HepG2 (cell line): ENCODE measurements around the gene PAIP1. TPM values are rescaled to one million over a fixed set of nuclear protein-coding genes. Genes with fewer than 3 reads are reported as not detected.

Source experiments
- CBX1 ChIP-seq: IDR thresholded peaks from one replicate; pipeline ENCODE4 v1.6.1; 2016; ENCODE audit warnings: antibody characterized with exemption, low read depth
- FOXC1 ChIP-seq: sonication (generic); formaldehyde crosslinking; IDR thresholded peaks from 2 replicates; pipeline ENCODE4 v1.8.0; 2022; ENCODE audit warnings: mild to moderate bottlenecking, missing genetic modification reagents, borderline replicate concordance
- KIAA2018 ChIP-seq: sonication (generic); formaldehyde crosslinking; IDR thresholded peaks from 2 replicates; pipeline ENCODE4 v1.5.0; 2020; ENCODE audit warnings: mild to moderate bottlenecking, missing genetic modification reagents, borderline replicate concordance
- LBX2 ChIP-seq: sonication (generic); formaldehyde crosslinking; IDR thresholded peaks from 2 replicates; pipeline ENCODE4 v1.5.0; 2020; ENCODE audit warnings: missing genetic modification reagents, mild to moderate bottlenecking, borderline replicate concordance
- MEIS2 ChIP-seq: sonication (generic); formaldehyde crosslinking; IDR thresholded peaks from 2 replicates; pipeline ENCODE4 v1.9.0; 2021; ENCODE audit warnings: mild to moderate bottlenecking, missing genetic modification reagents
- MLX ChIP-seq: IDR thresholded peaks from 2 replicates; pipeline ENCODE4 v1.6.1; 2016
- PCBP1 ChIP-seq: fragments of 200-400 bp; formaldehyde crosslinking; IDR thresholded peaks from 2 replicates; pipeline ENCODE4 v1.6.1; 2017; ENCODE audit warnings: mild to moderate bottlenecking, low read depth, low read length, borderline replicate concordance
- SKI ChIP-seq: fragments of 450-650 bp; IDR thresholded peaks from one replicate; pipeline ENCODE4 v1.6.1; 2018; ENCODE audit warnings: mild to moderate bottlenecking; ENCODE audit not compliant: partially characterized antibody
- XRCC5 ChIP-seq: fragments of 200-400 bp; formaldehyde crosslinking; optimal IDR thresholded peaks from 2 replicates; pipeline ENCODE3; 2017; ENCODE audit warnings: mild to moderate bottlenecking, low read length
- ZBTB44 ChIP-seq: sonication (generic); formaldehyde crosslinking; IDR thresholded peaks from 2 replicates; pipeline ENCODE4 v1.4.0; 2020; ENCODE audit warnings: missing genetic modification reagents
- ZNF18 ChIP-seq: sonication (generic); formaldehyde crosslinking; IDR thresholded peaks from 2 replicates; pipeline ENCODE4 v1.8.0; 2022; ENCODE audit warnings: mild to moderate bottlenecking, missing genetic modification reagents; ENCODE audit not compliant: insufficient replicate concordance
- ZNF441 ChIP-seq: sonication (generic); formaldehyde crosslinking; IDR thresholded peaks from 2 replicates; pipeline ENCODE4 v1.7.0; 2021; ENCODE audit warnings: missing genetic modification reagents, borderline replicate concordance
- polyA plus RNA-seq, 8 experiments: library from polyadenylated mRNA; depleted of rRNA in 3 of 8; stranded (reverse) in 7 of 8; unstranded in 1 of 8; fragments of >200 nt; fragmentation: Illumina TruSeq in 4 of 8; extraction: Trizol in 4 of 8; gene quantifications; 2 replicates each; pipeline versions ENCODE4 v1.2.1 to v1.2.3, GENCODE V29; 2011 to 2016; ENCODE audit warnings: low read depth in 4 of 8, missing spikeins in 1 of 8, mixed read lengths in 1 of 8; ENCODE audit not compliant: insufficient read depth in 1 of 8
- total RNA-seq, 5 experiments: library from RNA; depleted of rRNA; stranded (reverse); fragments of >200 nt; fragmentation: Illumina TruSeq; extraction: Trizol; gene quantifications; 2 replicates each; pipeline ENCODE4 v1.2.3, GENCODE V29; 2016; ENCODE audit warnings: low read depth in 1 of 5

PAIP1 gene
- total and polyA plus RNA-seq, 2 of the 13 experiments (the other 11 are each of a cell fraction or from before 2014, with no cell fraction given): 96.6 to 116 TPM

- no peak for TF ChIP-seq XRCC5
- no peak for TF ChIP-seq ZNF18 (CRISPR knock-in tag)
- TF ChIP-seq ZBTB44: 0 out of 2 replicates have a peak, but pooled peaks have one; percentile 67
- peak; percentile 68; the same call in 1 of the 2 replicates for TF ChIP-seq FOXC1 (CRISPR knock-in tag)
- TF ChIP-seq MLX (CRISPR knock-in tag): no peak
- TF ChIP-seq LBX2 (CRISPR knock-in tag): 0 out of 2 replicates have a peak, but pooled peaks have one; percentile 37
- TF ChIP-seq ZNF441 (CRISPR knock-in tag): no peak; the same call in 1 of the 2 replicates
- TF ChIP-seq KIAA2018 (CRISPR knock-in tag): no peak
- TF ChIP-seq PCBP1: 0 out of 2 replicates have a peak, but pooled peaks have one; percentile 31
- TF ChIP-seq CBX1: no peak
- TF ChIP-seq SKI: no peak
- TF ChIP-seq MEIS2 (CRISPR knock-in tag): peak; percentile 66; the same call in 1 of the 2 replicates
These were observed 45.8 kb upstream of the PAIP1 start, which contains the start of gene NNT (continued) for GRCh38 chr5:43602461-43603343.
